ENCODE measurements around the gene MAP4K5. TPM values are rescaled to one million over a fixed set of nuclear protein-coding genes. Genes with fewer than 3 reads are reported as not detected.

MAP4K5 gene
- total RNA-seq, 1 experiment from 2014 or later, result 39.1 TPM

Other genes starting within 250 kb of the MAP4K5 start
- gene L2HGDH, start 220.3 kb downstream of the MAP4K5 start, total RNA-seq (2021; ENCODE audit: unreplicated experiment), result 16.9 TPM
- gene DMAC2L, start 220.2 kb downstream of the MAP4K5 start, total RNA-seq (2021; ENCODE audit: unreplicated experiment), result 8.9 TPM
- 7.1 TPM for gene CDKL1, start 135.7 kb downstream of the MAP4K5 start, total RNA-seq (2021; ENCODE audit: unreplicated experiment)
- 1.4 TPM for gene ATL1, start 27.6 kb upstream of the MAP4K5 start, total RNA-seq (2021; ENCODE audit: unreplicated experiment)
- 38.0 TPM for gene SAV1, start 135.7 kb upstream of the MAP4K5 start, total RNA-seq (2021; ENCODE audit: unreplicated experiment)